Measurements from ENCODE around the gene GLP2R. TPM values are rescaled to one million over a fixed set of nuclear protein-coding genes. Genes with fewer than 3 reads are reported as not detected.

GLP2R gene
- total RNA-seq, 1 experiment from 2014 or later = not detected

GRCh38 chr17:9907883-9908648, 82.3 kb downstream of the GLP2R start:
- BruUV-seq (replicated peaks) = no TSS peak
- no peak overlapping the region for H3K4me3 ChIP-seq (ENCODE audit: low read depth, low read length, poor library complexity, severe bottlenecking)

GRCh38 chr17:9908649-9909042, 82.9 kb downstream of the GLP2R start:
- CTCF ChIA-PET = no interaction called here
- no TSS peak for BruUV-seq (replicated peaks)

More at GRCh38 chr17:9907883-9908648, 82.3 kb downstream of the GLP2R start:
- intact Hi-C loops (cut with micrococcal nuclease; ENCODE audit: unreplicated experiment) = no loop called here
- Histone ChIP-seq H3K27me3 (replicated peaks; ENCODE audit: insufficient read depth, low read depth, low read length, poor library complexity) (peaks cover 22% of the 10 kb centered on the region), H3K9me3 (ENCODE audit: low read depth, low read length, poor library complexity, severe bottlenecking) (no peaks in the 10 kb centered on the region), H3K27ac (ENCODE audit: low read depth, low read length, poor library complexity, severe bottlenecking) (no peak overlapping the region), H3K36me3 (ENCODE audit: insufficient read depth, low read length, poor library complexity, severe bottlenecking) (no peaks in the 10 kb centered on the region), H3K4me1 (ENCODE audit: insufficient read depth, low read length, poor library complexity, severe bottlenecking) (no peaks in the 10 kb centered on the region)
- TF ChIP-seq EZH2 (IDR thresholded peaks at IDR 0.05; ENCODE audit: borderline replicate concordance, low read depth, low read length, poor library complexity, severe bottlenecking) (no peak), CTCF (conservative IDR thresholded peaks at IDR 0.05; ENCODE audit: low read depth, low read length) (no peak)
- no peak for DNase-seq (ENCODE audit: low spot score)
- ChIA-PET POLR2A (ENCODE audit: low non-redundant PET) (no interaction called here), CTCF (no interaction called here)

GRCh38 chr17:9911089-9911488, 85.4 kb downstream of the GLP2R start:
- ChIA-PET CTCF (no interaction called here), POLR2A (ENCODE audit: low non-redundant PET) (no interaction called here)
- no TSS peak for BruUV-seq (replicated peaks)
- Histone ChIP-seq H3K4me3 (ENCODE audit: low read depth, low read length, poor library complexity, severe bottlenecking) (no peak overlapping the region), H3K27ac (ENCODE audit: low read depth, low read length, poor library complexity, severe bottlenecking) (no peak overlapping the region), H3K4me1 (ENCODE audit: insufficient read depth, low read length, poor library complexity, severe bottlenecking) (no peaks in the 10 kb centered on the region), H3K36me3 (ENCODE audit: insufficient read depth, low read length, poor library complexity, severe bottlenecking) (no peaks in the 10 kb centered on the region), H3K9me3 (ENCODE audit: low read depth, low read length, poor library complexity, severe bottlenecking) (no peaks in the 10 kb centered on the region), H3K27me3 (replicated peaks; ENCODE audit: insufficient read depth, low read depth, low read length, poor library complexity) (peaks cover 16% of the 10 kb centered on the region)
- intact Hi-C loops (cut with micrococcal nuclease; ENCODE audit: unreplicated experiment) = no loop called here
- DNase-seq (ENCODE audit: low spot score) = no peak
- TF ChIP-seq EZH2 (IDR thresholded peaks at IDR 0.05; ENCODE audit: borderline replicate concordance, low read depth, low read length, poor library complexity, severe bottlenecking) (no peak), CTCF (conservative IDR thresholded peaks at IDR 0.05; ENCODE audit: low read depth, low read length) (no peak)

More at GRCh38 chr17:9908649-9909042, 82.9 kb downstream of the GLP2R start:
- no peaks in the 10 kb centered on the region for H3K9me3 ChIP-seq (ENCODE audit: low read depth, low read length, poor library complexity, severe bottlenecking)
- no peaks in the 10 kb centered on the region for H3K4me1 ChIP-seq (ENCODE audit: insufficient read depth, low read length, poor library complexity, severe bottlenecking)
- POLR2A ChIA-PET (ENCODE audit: low non-redundant PET) = no interaction called here
- H3K27me3 ChIP-seq (replicated peaks; ENCODE audit: insufficient read depth, low read depth, low read length, poor library complexity) = peaks cover 16% of the 10 kb centered on the region
- intact Hi-C loops (cut with micrococcal nuclease; ENCODE audit: unreplicated experiment) = no loop called here
- no peak overlapping the region for H3K27ac ChIP-seq (ENCODE audit: low read depth, low read length, poor library complexity, severe bottlenecking)
- H3K36me3 ChIP-seq (ENCODE audit: insufficient read depth, low read length, poor library complexity, severe bottlenecking) = no peaks in the 10 kb centered on the region
- no peak for TF ChIP-seq EZH2 (IDR thresholded peaks at IDR 0.05; ENCODE audit: borderline replicate concordance, low read depth, low read length, poor library complexity, severe bottlenecking)
- no peak for TF ChIP-seq CTCF (conservative IDR thresholded peaks at IDR 0.05; ENCODE audit: low read depth, low read length)
- DNase-seq (ENCODE audit: low spot score) = no peak
- no peak overlapping the region for H3K4me3 ChIP-seq (ENCODE audit: low read depth, low read length, poor library complexity, severe bottlenecking)

All from A673 (cell line).